B cell (primary cell): ENCODE data around the gene P2RX5. TPM values are rescaled to one million over a fixed set of nuclear protein-coding genes. Genes with fewer than 3 reads are reported as not detected.

Experiments
- ATAC-seq: fragments of 200-7000 bp; cut with Tn5 transposase; one replicate; pipeline ENCODE4 v1.10.0; 2021; ENCODE audit warnings: low read depth, mild to moderate bottlenecking, moderate number of reproducible peaks, moderate library complexity
- CTCF ChIA-PET: fragments of 350-600 bp; sonication (Branson Sonifier 250); formaldehyde crosslinking; loops from one replicate; lab custom pipeline; 2021; ENCODE audit warnings: antibody characterized with exemption, inconsistent platforms; lab: Charles Lee
- POLR2A ChIA-PET: fragments of 350-600 bp; sonication (Branson Sonifier 250); formaldehyde crosslinking; loops from one replicate; lab custom pipeline; 2021; ENCODE audit warnings: antibody characterized with exemption; lab: Charles Lee
- DNase-seq: peaks from one replicate; pipeline ENCODE4 v3.0.0; 2013
- H2AFZ ChIP-seq: 2 replicates; pipeline ENCODE4 v1.6.1; 2012; ENCODE audit warnings: mild to moderate bottlenecking, low read depth, low read length; ENCODE audit not compliant: insufficient read depth, poor library complexity, severe bottlenecking
- H3K27ac ChIP-seq, 2 donors: 1 replicate in 1 of 2; 2 replicates in 1 of 2; pipeline ENCODE4 v1.5.1; 2012 to 2013; ENCODE audit warnings: low read length in 2 of 2, mild to moderate bottlenecking in 2 of 2, moderate library complexity in 1 of 2
- H3K27me3 ChIP-seq, 4 experiments: fragments of 200-600 bp in 1 of 4; sonication (generic) in 1 of 4; replicated peaks in 1 of 4; 1 replicate in 2 of 4; 2 replicates in 2 of 4; pipeline versions ENCODE4 v1.6.1 to v1.7.0; 2013 to 2016; ENCODE audit warnings: low read length in 3 of 4, mild to moderate bottlenecking in 2 of 4, mixed read lengths in 1 of 4, moderate library complexity in 1 of 4; ENCODE audit not compliant: insufficient read depth in 4 of 4, control insufficient read depth in 3 of 4; ENCODE audit errors: control extremely low read depth in 1 of 4
- H3K36me3 ChIP-seq, 2 experiments: replicated peaks in 1 of 2; 1 replicate in 1 of 2; 2 replicates in 1 of 2; pipeline versions ENCODE4 v1.6.1 to v1.7.1; 2013; ENCODE audit warnings: low read length in 1 of 2; ENCODE audit not compliant: insufficient read depth in 2 of 2, control insufficient read depth in 1 of 2; ENCODE audit errors: control extremely low read depth in 1 of 2, extremely low read depth in 1 of 2
- H3K4me1 ChIP-seq, 2 donors: fragments of 200-600 bp in 1 of 2; sonication (generic) in 1 of 2; 1 replicate in 1 of 2; 2 replicates in 1 of 2; pipeline versions ENCODE4 v1.5.1 to v1.6.1; 2013 to 2017; ENCODE audit warnings: low read length in 2 of 2; ENCODE audit not compliant: control insufficient read depth in 2 of 2, insufficient read depth in 2 of 2
- H3K4me2 ChIP-seq: replicated peaks from 2 replicates; pipeline ENCODE3; 2012; ENCODE audit warnings: mild to moderate bottlenecking, low read depth, low read length; ENCODE audit not compliant: poor library complexity, severe bottlenecking
- H3K4me3 ChIP-seq, 5 experiments: fragments of 200-600 bp in 1 of 5; sonication (generic) in 1 of 5; 1 replicate in 3 of 5; 2 replicates in 2 of 5; pipeline versions ENCODE4 v1.5.1 to v1.7.0; 2011 to 2016; ENCODE audit warnings: low read length in 4 of 5, mild to moderate bottlenecking in 4 of 5, low read depth in 2 of 5, control low read depth in 1 of 5, moderate library complexity in 1 of 5; ENCODE audit not compliant: insufficient read depth in 1 of 5; ENCODE audit errors: control extremely low read depth in 1 of 5, extremely low read depth in 1 of 5
- H3K79me2 ChIP-seq: fragments of 200-600 bp; sonication (generic); one replicate; pipeline ENCODE4 v1.6.0; 2016; ENCODE audit warnings: low read length; ENCODE audit not compliant: control insufficient read depth, insufficient read depth
- H3K9ac ChIP-seq: fragments of 200-600 bp; sonication (generic); 2 replicates; pipeline ENCODE4 v1.6.1; 2017; ENCODE audit warnings: mild to moderate bottlenecking, low read length, moderate library complexity
- H3K9me3 ChIP-seq, 3 donors: one replicate each; pipeline versions ENCODE4 v1.6.1 to v1.7.1; 2013; ENCODE audit warnings: low read length in 2 of 3; ENCODE audit not compliant: control insufficient read depth in 2 of 3, insufficient read depth in 1 of 3; ENCODE audit errors: control extremely low read depth in 1 of 3
- H4K20me1 ChIP-seq: 2 replicates; pipeline ENCODE4 v1.6.0; 2012; ENCODE audit warnings: mild to moderate bottlenecking, low read length; ENCODE audit not compliant: insufficient read depth, control insufficient read depth, poor library complexity, severe bottlenecking
- H3K27ac Mint-ChIP-seq: one replicate; pipeline ENCODE4 v1.8.0; 2021; ENCODE audit warnings: mixed read lengths
- H3K27me3 Mint-ChIP-seq: one replicate; pipeline ENCODE4 v1.8.0; 2021; ENCODE audit warnings: mixed read lengths
- H3K4me1 Mint-ChIP-seq: one replicate; pipeline ENCODE4 v1.8.0; 2021; ENCODE audit warnings: mixed read lengths
- H3K4me3 Mint-ChIP-seq: one replicate; pipeline ENCODE4 v1.8.0; 2021; ENCODE audit warnings: mixed read lengths
- H3K9me3 Mint-ChIP-seq: one replicate; pipeline ENCODE4 v1.8.0; 2022; ENCODE audit warnings: mixed read lengths; ENCODE audit not compliant: insufficient read depth
- EZH2 ChIP-seq: IDR thresholded peaks from 2 replicates; pipeline ENCODE4 v1.6.1; 2012; ENCODE audit warnings: borderline replicate concordance, low read depth, mild to moderate bottlenecking, moderate library complexity, low read length; ENCODE audit not compliant: insufficient read depth, poor library complexity, severe bottlenecking
- WGBS: methylation state at CpG from one replicate; pipeline ENCODE4 v1.1.5; 2013; ENCODE audit warnings: missing lambda C conversion rate; ENCODE audit not compliant: insufficient coverage; 5-methylcytosine and 5-hydroxymethylcytosine counted together
- intact Hi-C: fragments of 100-400 bp; cut with micrococcal nuclease; formaldehyde crosslinking; loops from one replicate; pipeline ENCODE4 v1.10.0; 2022
- polyA plus RNA-seq: library from polyadenylated mRNA; depleted of rRNA; stranded (reverse); fragments of >200 nt; gene quantifications from 2 replicates; pipeline ENCODE4 v1.2.3, GENCODE V29; 2012
- total RNA-seq, 2 donors: library from RNA; stranded (reverse); fragments of 120-200 nt in 1 of 2; gene quantifications; 1 replicate in 1 of 2; 2 replicates in 1 of 2; pipeline versions ENCODE4 v1.2.3 to v1.2.4, GENCODE V29; 2013 to 2022
- TF ChIP-seq, protein P1 (sequence below): fragments of 200-600 bp; IDR thresholded peaks from one replicate; pipeline ENCODE4 v1.8.0; 2022; ENCODE audit warnings: antibody characterized with exemption, mild to moderate bottlenecking

Gene P2RX5
- total and polyA plus RNA-seq, 2 donors (not counting 1 experiment from before 2014, with no cell fraction given): 405 to 745 TPM

DNA sequence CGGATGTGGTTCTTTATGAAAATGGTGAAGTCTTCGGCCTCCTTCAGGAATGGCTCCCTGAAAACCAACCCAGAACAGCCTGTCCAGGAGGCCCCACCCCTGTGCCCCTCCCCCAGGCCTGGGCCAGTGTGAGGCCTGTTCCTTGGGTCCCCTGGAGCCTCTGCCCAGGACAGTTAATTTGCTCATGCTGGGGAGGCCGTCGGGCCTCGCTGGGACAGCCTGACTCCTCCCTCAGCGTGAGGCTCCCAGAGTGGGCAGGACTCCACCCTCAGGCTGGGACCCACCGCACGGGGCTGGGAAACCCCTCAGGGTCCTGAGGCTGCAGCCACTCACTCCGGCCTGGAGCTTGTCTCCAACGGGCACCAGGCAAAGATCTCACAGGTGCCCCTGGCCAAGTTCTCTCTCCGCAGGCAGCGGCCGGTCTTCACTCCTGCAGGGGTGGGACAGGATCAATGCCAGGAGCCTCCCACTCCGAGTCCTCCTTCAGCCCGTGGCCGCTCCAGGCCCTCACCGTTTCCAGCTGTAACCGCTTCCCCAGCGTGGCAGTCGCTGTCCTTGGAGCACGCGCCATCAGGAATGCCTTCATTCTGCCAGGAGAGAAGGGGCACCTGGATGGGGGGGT, 5.8 kb downstream of the P2RX5 start:
- Mint-ChIP-seq H3K27me3 (no peaks in the 10 kb centered on the region), H3K9me3 (no peaks in the 10 kb centered on the region), H3K4me1 (peaks cover 61% of the 10 kb centered on the region), H3K27ac (peak overlapping the region; percentile 94), H3K4me3 (peak overlapping the region; percentile 78)
- Histone ChIP-seq H3K4me2 (peak overlapping the region; percentile 80), H3K36me3 (peaks cover 0 to 47% of the 10 kb centered on the region in 2 experiments), H2AFZ (no peak overlapping the region), H3K4me3 (peak overlapping the region in 1 of 5 experiments; percentile 47), H3K27ac (peak overlapping the region in 1 of 2 donors; percentile 35), H3K27me3 (no peaks in the 10 kb centered on the region), H3K9me3 (no peaks in the 10 kb centered on the region), H3K79me2 (peaks cover 69% of the 10 kb centered on the region), H4K20me1 (peaks cover 53% of the 10 kb centered on the region), H3K9ac (peak overlapping the region; percentile 53), H3K4me1 (peaks cover 55 to 66% of the 10 kb centered on the region in 2 donors)
- POLR2A ChIA-PET: interaction anchor here (2.0 kb wide), 1 partner anchor 21 kb away, joined by 8 read pairs; no protein-coding TSS in a partner anchor
- intact Hi-C loops: loop anchor here (5.0 kb wide), 2 partner anchors 222 to 277 kb away; no protein-coding TSS in a partner anchor
- CTCF ChIA-PET: interaction anchor here (5.0 kb wide), 1 partner anchor 43 kb away, joined by 27 read pairs; no protein-coding TSS in a partner anchor
- WGBS: 91% methylated on average over 17 of the region's 22 CpGs
- no peak for DNase-seq
- TF ChIP-seq, protein P1, sequence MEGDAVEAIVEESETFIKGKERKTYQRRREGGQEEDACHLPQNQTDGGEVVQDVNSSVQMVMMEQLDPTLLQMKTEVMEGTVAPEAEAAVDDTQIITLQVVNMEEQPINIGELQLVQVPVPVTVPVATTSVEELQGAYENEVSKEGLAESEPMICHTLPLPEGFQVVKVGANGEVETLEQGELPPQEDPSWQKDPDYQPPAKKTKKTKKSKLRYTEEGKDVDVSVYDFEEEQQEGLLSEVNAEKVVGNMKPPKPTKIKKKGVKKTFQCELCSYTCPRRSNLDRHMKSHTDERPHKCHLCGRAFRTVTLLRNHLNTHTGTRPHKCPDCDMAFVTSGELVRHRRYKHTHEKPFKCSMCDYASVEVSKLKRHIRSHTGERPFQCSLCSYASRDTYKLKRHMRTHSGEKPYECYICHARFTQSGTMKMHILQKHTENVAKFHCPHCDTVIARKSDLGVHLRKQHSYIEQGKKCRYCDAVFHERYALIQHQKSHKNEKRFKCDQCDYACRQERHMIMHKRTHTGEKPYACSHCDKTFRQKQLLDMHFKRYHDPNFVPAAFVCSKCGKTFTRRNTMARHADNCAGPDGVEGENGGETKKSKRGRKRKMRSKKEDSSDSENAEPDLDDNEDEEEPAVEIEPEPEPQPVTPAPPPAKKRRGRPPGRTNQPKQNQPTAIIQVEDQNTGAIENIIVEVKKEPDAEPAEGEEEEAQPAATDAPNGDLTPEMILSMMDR: no peak
- no peak for TF ChIP-seq EZH2
- ATAC-seq: no peak
